Panc1 (cell line): Measurements from ENCODE around the gene TMIGD1. TPM values are rescaled to one million over a fixed set of nuclear protein-coding genes. Genes with fewer than 3 reads are reported as not detected.

Source experiments
- ATAC-seq: fragments of 200-7000 bp; cut with Tn5 transposase; 2 replicates; pipeline ENCODE4 v1.9.1; 2020; ENCODE audit warnings: mild to moderate bottlenecking, moderate library complexity
- BruUV-seq: library from RNA; stranded (reverse); fragments of 400-500 nt; replicated peaks from 2 replicates; lab custom pipeline; 2021; lab: Mats Ljungman, UMichigan
- CTCF ChIA-PET: fragments of 300-600 bp; sonication (Branson Sonifier 250); formaldehyde crosslinking; loops from one replicate; lab custom pipeline; 2022; ENCODE audit warnings: antibody characterized with exemption; lab: Charles Lee
- POLR2A ChIA-PET: fragments of 300-600 bp; sonication (Branson Sonifier 250); formaldehyde crosslinking; loops from one replicate; lab custom pipeline; 2022; ENCODE audit warnings: antibody characterized with exemption; lab: Charles Lee
- DNase-seq: peaks from one replicate; pipeline ENCODE4 v3.0.0-alpha.2; 2010; ENCODE audit warnings: low read depth, low spot score
- H3K27ac ChIP-seq: 2 replicates; pipeline ENCODE4 v1.5.1; 2011; ENCODE audit warnings: mild to moderate bottlenecking, low read length, inconsistent platforms
- H3K27me3 ChIP-seq: fragments of 200-500 bp; sonication (Bioruptor generic); 2 replicates; pipeline ENCODE4 v1.6.0; 2014; ENCODE audit warnings: low read length, inconsistent platforms; ENCODE audit not compliant: control insufficient read depth, insufficient read depth
- H3K36me3 ChIP-seq: fragments of 200-500 bp; sonication (Bioruptor generic); 2 replicates; pipeline ENCODE4 v1.5.1; 2014; ENCODE audit warnings: inconsistent platforms, mild to moderate bottlenecking, low read length, moderate library complexity; ENCODE audit not compliant: control insufficient read depth, insufficient read depth
- H3K4me1 ChIP-seq: 2 replicates; pipeline ENCODE4 v1.5.1; 2011; ENCODE audit warnings: inconsistent platforms, mild to moderate bottlenecking, low read length, moderate library complexity; ENCODE audit not compliant: control insufficient read depth, insufficient read depth
- H3K4me3 ChIP-seq, 2 experiments: 2 replicates each; pipeline ENCODE4 v1.5.1; 2011 to 2012; ENCODE audit warnings: low read depth in 2 of 2, low read length in 2 of 2, mild to moderate bottlenecking in 2 of 2, inconsistent platforms in 1 of 2, moderate library complexity in 1 of 2
- H3K9me3 ChIP-seq: fragments of 200-500 bp; sonication (Bioruptor generic); 2 replicates; pipeline ENCODE4 v1.5.1; 2014; ENCODE audit warnings: low read depth, mild to moderate bottlenecking, inconsistent platforms, low read length, moderate library complexity; ENCODE audit not compliant: control insufficient read depth, insufficient read depth
- CTCF ChIP-seq: fragments of 450-650 bp; IDR thresholded peaks from 2 replicates; pipeline ENCODE4 v1.5.1; 2017; ENCODE audit warnings: mild to moderate bottlenecking
- POLR2AphosphoS5 ChIP-seq: IDR thresholded peaks from 2 replicates; pipeline ENCODE4 v1.6.1; 2012; ENCODE audit warnings: mild to moderate bottlenecking, low read depth, low read length, moderate library complexity
- REST ChIP-seq, 2 experiments: IDR thresholded peaks; 2 replicates each; pipeline ENCODE4 v1.6.1; 2011 to 2012; ENCODE audit warnings: low read depth in 2 of 2, control low read depth in 1 of 2, low read length in 1 of 2, mild to moderate bottlenecking in 1 of 2, moderate library complexity in 1 of 2; ENCODE audit not compliant: insufficient read depth in 1 of 2
- SIN3A ChIP-seq: IDR thresholded peaks from 2 replicates; pipeline ENCODE4 v1.6.1; 2012; ENCODE audit warnings: low read depth, mild to moderate bottlenecking, low read length, moderate library complexity, borderline replicate concordance; ENCODE audit not compliant: insufficient read depth
- TCF7L2 ChIP-seq: IDR thresholded peaks from 2 replicates; pipeline ENCODE4 v1.6.1; 2011; ENCODE audit warnings: mild to moderate bottlenecking, low read depth, low read length, inconsistent platforms
- in situ Hi-C: cut with HindIII; loops from 2 replicates; pipeline ENCODE4 v1.10.0; 2016; ENCODE audit warnings: low sequenced_read_pairs, low pct_unique_long_range_greater_than_20kb
- intact Hi-C: fragments of 100-400 bp; cut with micrococcal nuclease; formaldehyde crosslinking; loops from one replicate; pipeline ENCODE4 v1.10.0; 2022; ENCODE audit not compliant: unreplicated experiment
- total RNA-seq: library from RNA; stranded (reverse); gene quantifications from one replicate; pipeline ENCODE4 v1.2.1, GENCODE V29; 2021; ENCODE audit not compliant: unreplicated experiment

The TMIGD1 gene
- total RNA-seq, 1 experiment from 2014 or later, result not detected

GRCh38 chr17:30334421-30334820 lies 564 bp upstream of the TMIGD1 start:
- in situ Hi-C loops (no loop called here), intact Hi-C loops (no loop called here)
- no TSS peak for BruUV-seq
- Histone ChIP-seq H3K4me3 (no peak overlapping the region), H3K9me3 (no peaks in the 10 kb centered on the region), H3K4me1 (no peaks in the 10 kb centered on the region), H3K27ac (no peak overlapping the region), H3K27me3 (no peaks in the 10 kb centered on the region), H3K36me3 (no peaks in the 10 kb centered on the region)
- ATAC-seq, result no peak
- TF ChIP-seq TCF7L2, result no peak
- TF ChIP-seq REST (IDR thresholded peaks at IDR 0.05; ENCODE audit: insufficient read depth in 1 of 2, low read depth in 2 of 2, low read length in 1 of 2), result no peak
- TF ChIP-seq CTCF, result no peak
- TF ChIP-seq POLR2AphosphoS5, result no peak
- TF ChIP-seq SIN3A, result no peak
- ChIA-PET CTCF (no interaction called here), POLR2A (no interaction called here)
- DNase-seq, result no peak

- Histone ChIP-seq H3K9me3 (no peaks in the 10 kb centered on the region), H3K36me3 (no peaks in the 10 kb centered on the region), H3K4me1 (no peaks in the 10 kb centered on the region), H3K4me3 (no peak overlapping the region), H3K27me3 (no peaks in the 10 kb centered on the region), H3K27ac (no peak overlapping the region)
- in situ Hi-C loops (no loop called here), intact Hi-C loops (no loop called here)
- no TSS peak for BruUV-seq
- TF ChIP-seq POLR2AphosphoS5, result no peak
- TF ChIP-seq SIN3A, result no peak
- no peak for TF ChIP-seq CTCF
- no peak for TF ChIP-seq TCF7L2
- no peak for TF ChIP-seq REST (IDR thresholded peaks at IDR 0.05; ENCODE audit: insufficient read depth in 1 of 2, low read depth in 2 of 2, low read length in 1 of 2)
- ChIA-PET CTCF (no interaction called here), POLR2A (no interaction called here)
- DNase-seq (no peak), ATAC-seq (no peak)
Observed at GRCh38 chr17:30332057-30332542, 1.8 kb downstream of the TMIGD1 start.
